Limb (tissue), 2 donors: ENCODE results near the gene PSAP.

Experiments
- DNase-seq, 2 donors: peaks; one replicate each; pipeline ENCODE4 v3.0.0-alpha.2; 2016; ENCODE audit errors: extremely low spot score in 2 of 2

PSAP gene

DNA sequence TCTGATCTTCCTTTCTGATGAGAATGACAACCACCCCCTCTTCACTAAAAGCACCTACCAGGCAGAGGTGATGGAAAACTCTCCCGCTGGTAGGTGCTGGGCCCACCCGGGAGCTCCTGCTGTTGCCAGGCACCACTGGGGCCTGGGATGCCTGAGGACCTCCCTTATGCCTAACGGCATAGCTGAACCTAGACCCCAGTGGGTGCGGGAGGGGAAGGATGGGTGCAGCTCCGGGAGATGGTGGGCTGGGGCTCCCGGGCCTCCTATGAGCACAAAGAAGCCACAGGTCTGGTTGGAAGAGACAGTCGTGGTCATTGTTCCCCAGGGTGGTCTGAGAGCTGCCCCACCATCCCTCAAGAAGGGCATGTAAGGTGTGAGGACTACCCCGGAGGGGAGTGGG is 62.1 kb downstream of the PSAP start:
- no peak for DNase-seq

DNA sequence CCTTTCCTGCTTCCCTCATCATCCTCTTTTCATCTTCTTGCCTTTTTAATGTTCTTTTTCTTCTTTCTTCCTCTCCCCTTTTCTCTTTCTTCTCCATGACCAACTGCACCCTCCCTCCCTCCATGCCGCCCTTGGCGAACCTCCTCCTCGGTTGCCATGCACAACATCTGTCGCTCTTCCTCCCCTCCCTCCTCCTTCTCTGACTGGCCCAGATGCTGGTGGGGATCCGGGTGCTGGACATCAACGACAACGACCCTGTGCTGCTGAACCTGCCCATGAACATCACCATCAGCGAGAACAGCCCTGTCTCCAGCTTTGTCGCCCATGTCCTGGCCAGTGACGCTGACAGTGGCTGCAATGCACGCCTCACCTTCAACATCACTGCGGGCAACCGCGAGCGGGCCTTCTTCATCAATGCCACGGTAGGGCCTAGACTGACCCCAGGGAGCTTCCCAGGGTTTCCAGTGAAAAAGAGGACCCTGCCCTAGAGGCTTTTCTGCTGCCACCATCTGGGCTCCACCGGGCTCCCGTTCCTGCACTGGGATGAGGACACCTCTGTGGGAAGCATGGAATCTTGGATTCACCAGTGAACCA is 66.3 kb downstream of the PSAP start:
- no peak for DNase-seq

DNA sequence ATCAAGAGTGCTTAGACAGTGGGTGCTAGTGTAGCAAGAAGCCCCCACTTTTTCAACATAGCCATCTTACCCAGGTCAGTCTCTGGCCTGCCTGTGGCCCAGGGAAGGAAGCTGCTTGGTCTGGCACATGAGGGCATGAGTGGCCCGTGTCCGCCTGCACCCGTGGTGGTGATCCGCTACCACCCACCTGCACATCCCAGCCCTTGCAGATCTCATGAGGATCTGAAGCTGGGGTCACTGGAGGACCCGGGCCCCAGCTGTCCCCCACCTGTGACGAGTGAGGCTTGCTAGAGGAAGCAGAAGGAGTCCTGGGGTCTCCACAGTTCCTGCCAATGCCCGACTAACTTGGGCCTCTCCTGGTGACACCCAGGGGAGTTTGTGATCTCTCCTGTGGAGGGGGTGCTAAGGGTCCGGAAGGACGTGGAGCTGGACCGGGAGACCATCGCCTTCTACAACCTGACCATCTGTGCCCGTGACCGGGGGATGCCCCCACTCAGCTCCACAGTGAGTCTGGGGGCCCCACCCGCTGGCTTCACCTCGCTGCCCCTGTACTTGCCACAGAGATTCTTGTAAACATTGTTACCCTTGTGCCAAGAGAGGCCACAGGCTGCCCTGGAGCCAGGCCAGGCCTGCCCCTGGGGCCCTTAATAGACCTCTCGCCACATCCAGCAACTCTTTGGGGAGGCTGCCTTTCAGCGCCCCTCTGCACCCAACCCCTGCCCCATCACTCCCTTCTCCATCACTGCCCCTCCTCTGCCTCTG is 67.0 kb downstream of the PSAP start:
- DNase-seq, result no peak

DNA sequence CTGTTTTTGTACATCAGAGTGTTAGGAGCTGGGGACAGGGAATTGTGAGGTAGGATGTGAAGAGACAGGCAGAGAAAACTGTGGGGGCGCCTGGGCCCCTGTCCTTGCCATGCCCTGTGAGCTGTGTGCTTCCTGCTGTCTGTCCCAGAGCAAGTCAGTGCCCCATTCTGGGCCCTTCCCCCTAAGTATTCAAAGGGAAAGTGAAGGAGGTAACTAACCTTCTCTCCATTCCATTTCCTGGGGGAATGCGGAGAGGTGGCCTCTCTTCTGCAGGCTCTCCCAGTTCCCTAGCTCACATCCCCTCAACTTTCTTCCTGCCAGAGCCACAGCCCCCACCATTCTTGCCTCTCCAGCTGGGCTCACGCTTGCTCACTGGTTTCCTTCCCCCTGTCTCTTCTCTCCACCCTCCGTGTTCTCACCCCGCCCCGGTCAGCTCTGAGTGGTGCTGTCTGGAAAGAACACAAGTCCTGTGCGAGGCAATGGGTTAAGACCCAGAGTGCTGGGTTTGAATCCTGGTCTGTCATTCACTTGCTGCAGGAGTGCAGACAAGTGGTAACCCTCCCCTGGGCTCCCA is 68.0 kb downstream of the PSAP start:
- DNase-seq, result no peak

DNA sequence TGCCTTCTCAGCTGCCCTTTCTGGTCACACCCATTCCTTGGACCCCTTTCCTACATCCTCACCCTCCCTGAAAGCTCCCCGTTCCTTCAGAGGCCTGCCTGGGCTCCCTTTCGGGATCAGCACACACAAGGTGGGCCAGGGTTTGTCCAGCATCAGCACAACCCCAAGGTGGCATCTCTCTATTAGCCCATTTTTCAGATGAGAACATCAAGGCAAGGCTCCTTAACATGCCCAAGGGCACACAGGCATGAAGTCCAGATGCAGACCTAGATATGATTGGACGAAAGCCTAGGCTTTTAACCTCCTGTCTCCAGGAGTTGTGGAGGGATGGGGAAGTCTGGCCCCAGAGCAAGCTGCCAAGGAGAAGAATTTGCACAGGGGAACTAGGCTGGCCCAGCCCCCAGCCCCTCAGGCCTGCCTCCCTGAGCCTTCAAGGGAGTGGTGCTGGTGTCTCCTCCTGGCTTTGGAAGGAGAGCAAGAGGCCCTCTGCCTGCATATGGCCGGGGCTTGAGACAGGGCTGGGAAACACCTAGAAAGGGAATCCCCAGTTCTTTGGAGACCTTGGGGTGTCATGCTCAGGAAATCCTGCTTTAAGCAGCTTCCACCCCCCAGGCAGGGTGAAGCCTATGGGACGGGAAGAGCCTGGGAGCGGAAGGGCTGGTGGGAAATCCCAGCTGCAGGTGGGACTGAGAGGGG is 68.7 kb downstream of the PSAP start:
- no peak for DNase-seq

DNA sequence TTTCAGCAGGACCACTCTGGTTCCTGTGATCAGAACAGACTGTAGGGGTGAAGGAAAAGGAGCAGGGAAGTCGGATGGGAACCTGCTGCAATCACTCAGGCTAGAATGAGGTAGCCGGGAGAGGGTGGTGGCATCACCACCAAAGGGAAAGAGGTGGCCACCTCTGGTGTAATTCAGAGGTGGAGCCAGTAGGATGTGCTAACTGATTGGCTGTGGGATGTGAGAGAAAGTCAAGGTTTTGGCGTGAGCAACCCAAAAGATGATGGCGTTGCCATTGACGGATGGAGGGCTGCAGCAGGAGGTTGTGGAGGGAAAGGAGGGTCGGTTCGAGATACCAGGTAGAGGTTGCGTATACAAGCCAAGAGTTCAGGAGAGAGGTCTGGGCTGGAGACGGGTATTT is 70.3 kb downstream of the PSAP start:
- DNase-seq, result no peak

DNA sequence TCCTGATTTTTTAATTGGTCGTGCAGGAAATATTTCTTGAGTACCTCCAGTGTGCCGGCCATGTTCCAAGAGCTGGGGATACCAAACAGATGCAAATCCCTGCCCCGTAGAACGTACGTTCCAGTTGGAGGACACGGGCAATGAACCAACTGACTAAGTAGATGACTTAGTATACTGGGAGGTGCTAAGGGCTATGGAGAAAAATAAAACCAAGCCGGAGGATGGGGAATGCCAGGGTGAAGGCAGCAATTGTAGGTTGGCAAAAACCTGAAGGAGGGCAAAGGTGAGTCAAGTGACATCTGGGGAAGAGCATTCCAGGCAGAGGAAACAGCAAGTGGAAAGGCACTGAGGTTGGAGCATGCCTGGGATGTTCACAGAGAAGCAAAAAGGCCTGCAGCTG is 70.9 kb downstream of the PSAP start:
- DNase-seq, result no peak

DNA sequence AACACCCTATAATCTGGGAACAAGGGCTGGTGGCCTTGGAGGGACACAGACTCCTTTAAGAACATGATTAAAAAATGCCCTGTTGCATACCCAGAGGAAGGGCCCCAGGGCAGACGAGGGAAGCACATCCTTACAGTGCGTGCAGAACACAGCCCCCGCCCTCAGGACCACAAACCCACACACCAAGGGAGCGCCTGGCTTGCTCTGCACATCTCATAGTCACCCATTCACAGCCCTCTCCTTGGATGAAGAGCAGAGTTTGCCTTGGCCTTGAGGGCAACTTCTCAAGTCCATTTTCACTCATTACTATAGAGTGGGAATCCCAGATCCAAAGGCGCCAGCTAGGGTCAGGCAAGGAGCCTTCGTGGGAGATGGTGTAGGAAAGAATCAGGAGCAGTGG is 71.4 kb downstream of the PSAP start:
- DNase-seq, result no peak

DNA sequence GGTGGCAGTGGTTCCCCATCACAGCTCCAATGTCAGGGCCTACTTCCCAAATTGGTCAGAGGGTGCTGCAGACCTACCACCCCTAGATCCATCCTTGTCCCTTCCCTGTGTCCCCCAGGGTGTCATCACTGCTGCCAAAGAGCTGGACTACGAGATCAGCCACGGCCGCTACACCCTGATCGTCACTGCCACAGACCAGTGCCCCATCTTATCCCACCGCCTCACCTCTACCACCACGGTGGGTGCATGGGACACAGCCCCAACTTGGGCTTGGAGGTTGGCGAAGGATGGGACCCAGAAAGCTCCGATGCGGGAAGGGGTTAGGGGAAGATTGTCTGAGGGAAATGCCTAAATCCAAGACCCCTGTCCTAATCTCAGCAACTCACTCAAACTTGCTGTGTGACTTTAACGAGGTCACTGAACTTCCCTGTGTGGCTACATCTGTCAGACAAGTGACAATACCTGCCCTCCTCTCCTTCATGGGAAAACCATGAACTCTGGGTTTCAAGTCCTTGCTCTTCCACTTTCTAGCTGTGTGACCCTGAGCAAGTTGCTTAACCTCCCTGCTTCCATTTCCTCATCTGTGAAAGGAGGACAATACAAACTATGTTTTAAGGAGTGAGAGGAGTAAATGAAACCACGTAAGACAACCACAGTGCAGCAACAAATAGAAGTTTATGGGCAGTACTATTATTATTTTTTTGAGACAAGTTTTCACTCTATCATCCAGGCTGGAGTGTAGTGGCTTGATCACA is 72.8 kb downstream of the PSAP start:
- no peak for DNase-seq

DNA sequence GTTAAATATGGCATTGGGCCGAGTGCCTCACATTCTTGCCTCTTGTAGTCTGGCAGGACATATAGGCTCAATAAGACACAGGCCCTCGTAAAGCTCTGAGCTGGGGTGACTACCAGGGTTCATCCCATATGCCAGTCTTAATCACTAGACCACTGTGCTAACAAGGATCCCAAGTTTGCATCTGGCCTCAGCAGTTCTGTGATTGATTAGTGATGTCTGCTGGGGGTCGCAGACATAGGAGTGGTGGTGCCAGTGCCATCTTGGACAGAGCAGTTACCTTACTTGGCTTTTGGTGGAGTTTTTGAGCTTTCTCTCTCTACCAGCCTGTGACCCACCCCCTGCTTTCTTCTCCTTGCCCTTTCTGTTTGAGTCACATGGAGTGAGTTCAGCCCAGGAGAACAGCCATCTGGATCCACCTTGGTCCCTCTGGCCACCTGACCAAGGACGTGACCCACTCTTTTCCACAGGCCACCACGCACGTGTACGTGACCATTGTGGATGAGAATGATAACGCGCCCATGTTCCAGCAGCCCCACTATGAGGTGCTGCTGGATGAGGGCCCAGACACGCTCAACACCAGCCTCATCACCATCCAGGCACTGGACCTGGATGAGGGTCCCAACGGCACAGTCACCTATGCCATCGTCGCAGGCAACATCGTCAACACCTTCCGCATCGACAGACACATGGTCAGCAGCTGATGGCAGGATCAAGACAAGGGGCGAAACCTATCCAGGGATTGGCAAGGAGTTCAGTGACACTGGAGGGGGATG is 73.7 kb downstream of the PSAP start:
- no peak for DNase-seq

DNA sequence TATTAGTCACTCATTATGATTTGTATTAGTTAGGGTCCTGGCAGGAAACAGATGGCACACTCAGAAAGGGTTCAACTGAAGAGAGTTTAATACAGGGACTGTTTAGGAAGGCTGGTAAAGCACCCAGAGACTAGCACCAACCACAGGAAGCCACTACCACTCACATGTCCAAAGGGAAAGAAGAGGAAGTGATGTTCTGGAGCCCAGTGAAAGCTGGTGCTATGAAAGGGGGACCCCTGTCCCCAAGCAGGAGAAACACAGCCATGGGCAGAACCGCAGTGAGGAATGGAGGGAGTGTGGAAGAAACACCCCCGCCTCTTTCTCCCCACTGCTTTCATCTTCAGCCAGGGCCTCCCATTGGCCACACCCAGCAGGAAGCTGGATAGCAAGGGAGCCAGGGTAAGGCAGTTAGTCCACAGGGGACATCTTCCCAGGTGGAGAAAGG is 74.5 kb downstream of the PSAP start:
- no peak for DNase-seq

DNA sequence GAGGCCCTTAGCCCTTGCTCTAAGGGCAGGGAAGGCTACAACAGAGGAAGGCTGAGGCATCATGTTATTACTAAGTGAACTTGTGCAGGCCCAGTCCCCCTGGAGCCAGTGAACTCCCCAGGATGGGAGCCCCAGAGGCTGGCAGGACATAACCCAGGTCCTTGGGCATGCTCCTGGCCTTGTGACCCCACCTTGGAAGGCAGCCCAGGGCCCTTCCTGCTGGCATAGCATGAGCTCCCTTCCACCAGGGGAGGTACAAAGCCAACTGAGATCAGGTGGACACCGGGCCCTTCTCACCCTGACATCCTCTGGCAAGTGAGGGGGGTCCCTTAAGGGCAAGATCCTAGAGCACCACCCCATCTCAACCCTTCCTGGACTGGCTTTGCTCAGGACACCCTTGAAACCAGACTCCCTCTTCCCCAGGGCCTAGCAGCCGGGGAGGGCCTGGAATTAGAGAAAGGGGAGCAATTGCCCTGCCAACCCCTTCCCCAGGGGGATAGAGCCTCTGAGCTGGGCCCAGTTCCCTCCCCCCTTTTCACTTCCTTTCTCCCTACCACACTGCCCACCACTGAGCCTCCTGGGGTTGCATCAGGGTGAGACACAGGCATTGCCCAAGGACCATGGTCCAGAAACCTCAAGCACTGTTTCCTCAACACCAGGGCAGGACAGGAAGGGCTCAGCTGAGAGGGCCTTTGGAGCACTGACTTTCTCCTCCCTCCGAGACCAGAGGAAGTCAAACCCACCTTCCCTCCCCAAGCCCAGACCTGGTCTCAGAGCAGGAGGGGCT is 75.9 kb downstream of the PSAP start:
- no peak for DNase-seq

DNA sequence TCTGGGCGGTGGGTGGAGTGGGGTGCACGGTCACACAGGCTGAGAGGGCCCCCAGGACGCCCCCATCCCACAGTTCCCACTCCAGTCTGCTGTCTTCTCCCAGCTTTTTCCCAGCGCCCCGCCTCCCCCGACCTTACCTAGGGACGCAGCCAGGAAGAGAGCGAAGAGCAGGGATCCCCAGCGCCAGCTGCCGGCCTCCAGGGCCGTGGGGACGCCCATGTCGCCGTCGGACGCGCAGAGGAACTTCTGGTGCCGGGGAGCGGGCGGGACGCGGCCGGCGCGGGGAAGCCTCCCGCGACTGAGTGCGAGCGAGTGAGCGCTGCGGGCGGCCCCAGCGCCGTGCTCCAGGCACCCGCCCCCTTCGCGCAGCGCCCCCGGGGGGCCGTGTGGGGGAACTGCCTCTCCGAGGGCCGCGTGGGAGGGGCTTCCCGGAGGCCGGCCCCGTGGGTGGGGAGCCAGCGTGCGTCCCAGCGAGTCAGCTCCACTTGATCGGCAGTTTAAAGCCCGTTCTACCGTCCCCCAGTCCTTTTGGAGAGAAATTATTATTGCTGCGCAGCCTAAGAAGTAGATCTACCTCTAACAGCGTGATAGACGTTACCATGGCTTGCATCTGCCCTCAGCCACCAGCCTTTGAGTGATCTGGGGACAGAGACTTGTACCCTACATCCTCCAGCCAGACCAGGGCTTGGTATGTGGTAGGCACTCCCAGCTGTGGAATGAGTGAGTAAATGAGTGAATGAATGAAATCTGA is 77.7 kb downstream of the PSAP start, which contains the start of gene VSIR:
TSS of gene VSIR (minus strand) at position 300 of the 751 bp plus-strand sequence. CDS start at position 219, 81 bp downstream.
- peak; percentile 68 to 90 for DNase-seq

DNA sequence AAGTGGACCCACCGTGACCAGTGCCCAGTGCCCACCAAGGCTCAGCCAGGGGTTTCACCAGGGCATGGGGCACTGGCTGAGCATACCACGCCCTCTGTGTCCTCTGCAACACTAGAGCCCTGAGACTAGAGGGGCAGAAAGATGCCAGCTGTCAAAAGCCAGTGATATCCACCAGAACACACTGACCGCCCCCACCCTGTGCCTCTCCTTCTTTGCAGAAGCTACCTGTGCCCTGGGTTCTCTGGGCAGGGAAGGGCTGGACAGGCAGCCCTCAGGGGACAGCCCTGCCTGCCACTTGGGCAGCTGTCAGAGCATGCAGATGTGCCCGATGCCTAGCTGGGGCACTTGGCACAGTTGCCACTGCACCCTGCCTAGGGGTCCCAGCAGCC is 78.2 kb downstream of the PSAP start:
- no peak for DNase-seq

DNA sequence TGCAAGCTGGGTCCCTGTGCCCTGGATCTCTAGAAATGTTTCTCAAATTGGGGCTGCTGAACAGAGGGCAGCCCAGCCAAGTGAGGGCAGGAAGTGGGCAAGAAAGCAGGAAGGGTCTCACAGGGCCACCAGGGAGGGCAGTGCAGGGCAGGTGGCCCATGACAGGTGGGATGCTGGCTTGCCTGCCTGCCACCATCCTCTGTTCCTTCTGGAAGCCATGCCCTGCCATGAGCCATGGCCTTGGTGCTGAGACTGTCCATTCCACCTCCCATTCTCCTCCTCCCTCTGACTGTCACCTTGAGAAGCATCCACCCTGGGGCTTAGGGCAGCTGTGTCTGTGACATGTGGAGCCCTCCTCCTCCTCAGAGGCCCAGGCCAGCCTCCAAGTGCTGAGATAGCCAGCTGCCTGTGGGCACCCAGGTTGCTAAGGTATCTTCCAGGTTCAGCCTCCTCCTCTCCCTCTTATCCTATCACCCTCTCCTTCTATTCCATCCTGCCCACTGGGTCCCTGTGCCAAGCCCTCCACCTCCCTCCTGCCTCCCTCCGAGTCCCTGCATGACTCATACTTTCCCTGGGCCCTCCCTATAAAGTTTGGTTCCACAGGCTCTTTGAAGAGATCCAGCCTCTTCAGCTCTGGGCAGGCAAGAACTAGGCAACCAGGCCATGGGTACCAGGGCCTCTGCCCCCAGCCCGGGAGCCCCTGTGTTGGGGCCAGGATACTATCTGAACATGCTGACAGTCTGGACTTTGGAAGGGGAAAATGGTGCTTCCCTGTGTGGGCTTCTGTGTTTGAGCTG is 79.0 kb downstream of the PSAP start:
- no peak for DNase-seq

DNA sequence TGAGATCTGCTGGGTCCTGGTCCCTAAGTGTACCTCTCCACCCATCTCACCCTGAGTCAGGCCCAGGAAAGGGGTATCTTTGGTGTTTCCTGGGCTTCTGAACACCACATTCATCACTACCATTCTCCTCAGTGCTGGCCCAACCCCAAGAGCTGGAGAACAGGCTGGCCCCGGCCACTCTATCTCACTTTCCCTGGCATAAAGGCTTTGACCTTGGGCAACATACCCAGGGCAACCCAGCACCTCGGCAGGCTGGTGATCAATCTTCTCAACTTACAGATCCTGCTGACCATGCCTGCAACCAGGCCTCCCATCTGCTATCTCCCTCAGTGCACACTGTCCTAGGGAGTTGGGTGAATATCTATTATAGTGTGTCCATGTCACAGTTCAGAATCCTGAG is 79.8 kb downstream of the PSAP start:
- no peak for DNase-seq

DNA sequence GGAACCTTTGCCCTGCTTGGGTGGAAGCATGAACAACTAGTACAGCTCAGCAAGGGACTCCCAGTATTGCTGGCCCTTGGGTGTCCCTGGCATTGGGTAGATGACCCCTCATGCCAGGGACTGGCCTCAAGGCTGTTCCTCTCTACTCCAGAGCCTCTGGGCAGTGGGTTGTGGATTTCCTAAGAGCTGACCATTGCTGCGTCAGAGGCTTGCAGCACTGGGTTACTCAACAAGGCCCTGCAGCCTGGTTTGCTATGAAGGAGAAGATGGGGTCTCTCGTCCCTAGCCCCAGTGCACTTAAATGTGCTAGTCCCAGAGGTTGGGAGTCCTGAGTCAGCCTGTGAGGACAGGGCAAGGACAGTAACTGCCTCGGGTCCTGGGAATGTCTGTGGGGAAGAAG is 80.3 kb downstream of the PSAP start:
- DNase-seq, result no peak

DNA sequence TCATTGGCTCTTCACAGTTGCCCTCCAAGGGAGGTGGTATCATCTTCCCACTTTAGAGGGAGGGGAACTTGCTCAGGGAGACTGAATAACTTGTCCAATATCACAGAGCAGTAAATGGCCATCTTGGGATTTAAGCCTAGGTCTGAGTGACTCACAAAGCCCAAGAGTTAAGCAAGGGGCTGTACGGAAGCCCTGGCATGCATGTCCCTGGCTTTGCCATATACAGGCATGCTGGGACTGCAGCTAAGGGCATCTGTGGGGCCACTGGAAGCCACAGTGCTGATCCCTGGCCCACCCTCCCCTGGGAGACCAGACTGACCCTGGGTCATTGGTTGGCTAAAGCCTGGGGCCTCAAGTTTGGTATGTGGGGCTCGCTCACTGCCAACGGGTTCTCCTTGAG is 80.8 kb downstream of the PSAP start:
- DNase-seq, result no peak
